Esophagus (tissue), 2 donors: ENCODE results near the gene B4GALT2. TPM values are rescaled to one million over a fixed set of nuclear protein-coding genes. Genes with fewer than 3 reads are reported as not detected.

Experiments used
- H3K27ac ChIP-seq, 2 donors: one replicate each; pipeline ENCODE4 v1.5.1; 2013; ENCODE audit warnings: low read depth in 2 of 2, mild to moderate bottlenecking in 2 of 2, inconsistent platforms in 1 of 2, low read length in 1 of 2, moderate library complexity in 1 of 2
- H3K27me3 ChIP-seq, 2 donors: one replicate each; pipeline ENCODE4 v1.6.1; 2013; ENCODE audit warnings: low read length in 2 of 2, control low read depth in 1 of 2, mild to moderate bottlenecking in 1 of 2; ENCODE audit not compliant: insufficient read depth in 2 of 2, control insufficient read depth in 1 of 2
- H3K36me3 ChIP-seq, 2 donors: one replicate each; pipeline ENCODE4 v1.6.1; 2013; ENCODE audit warnings: low read length in 1 of 2; ENCODE audit not compliant: control insufficient read depth in 2 of 2, insufficient read depth in 2 of 2
- H3K4me1 ChIP-seq, 2 donors: one replicate each; pipeline ENCODE4 v1.6.1; 2013; ENCODE audit warnings: low read length in 1 of 2; ENCODE audit not compliant: control insufficient read depth in 2 of 2, insufficient read depth in 2 of 2
- H3K4me3 ChIP-seq, 2 donors: one replicate each; pipeline ENCODE4 v1.5.1; 2013; ENCODE audit warnings: low read length in 2 of 2, mild to moderate bottlenecking in 2 of 2, low read depth in 1 of 2, moderate library complexity in 1 of 2
- H3K9me3 ChIP-seq, 2 donors: one replicate each; pipeline ENCODE4 v1.6.1; 2013; ENCODE audit warnings: mild to moderate bottlenecking in 2 of 2, low read depth in 1 of 2, low read length in 1 of 2, moderate library complexity in 1 of 2; ENCODE audit not compliant: control insufficient read depth in 2 of 2, insufficient read depth in 1 of 2
- WGBS, 2 donors: extraction: QIAGEN DNeasy Blood & Tissue Kit; methylation state at CpG; one replicate each; pipeline ENCODE4 v1.1.7; 2013; 5-methylcytosine and 5-hydroxymethylcytosine counted together
- polyA plus RNA-seq, 2 donors: library from polyadenylated mRNA; stranded (reverse); fragments of 200-250 nt; gene quantifications; one replicate each; pipeline ENCODE4 v1.2.3, GENCODE V29; 2013
- donor health status: healthy with polysubstance abuse.
- donor health status: Bipolar disorder and iron deficiency.

Gene B4GALT2
- polyA plus RNA-seq, 2 donors = 22.7 to 30.6 TPM

DNA sequence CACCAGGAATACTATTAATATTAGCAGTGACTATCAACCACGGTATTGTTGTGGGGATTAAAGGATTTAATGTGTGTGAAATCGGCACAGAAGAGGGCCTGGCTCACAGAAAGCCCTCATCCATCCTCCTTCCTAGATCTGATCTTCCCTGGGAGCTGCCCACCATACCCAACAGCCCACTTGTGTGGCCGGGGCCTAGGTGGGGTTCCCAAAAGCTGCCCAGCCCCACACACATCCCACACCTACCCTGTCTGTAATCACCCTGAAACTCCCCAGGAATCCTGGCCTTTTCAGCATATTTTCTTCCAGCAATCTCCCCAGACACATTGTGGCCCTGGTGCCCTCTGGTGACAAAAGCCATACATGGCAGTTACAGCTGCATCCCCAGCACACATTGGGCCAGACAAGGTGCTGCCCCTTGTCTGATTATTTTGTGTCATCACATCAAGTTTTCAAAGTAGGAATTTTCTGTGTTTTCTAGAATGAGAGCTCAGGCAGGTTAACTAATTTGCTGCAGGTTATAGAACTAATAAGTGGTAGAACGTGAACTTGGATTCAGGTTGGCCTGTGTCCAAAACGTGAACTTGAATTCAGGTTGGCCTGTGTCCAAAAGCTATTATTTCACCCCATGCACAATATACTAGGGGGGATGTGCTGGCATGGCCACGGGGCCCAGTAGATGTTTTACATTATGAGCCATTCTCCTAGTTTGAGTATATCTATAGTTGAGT lies 57.6 kb downstream of the B4GALT2 start:
- no peaks in the 10 kb centered on the region for H3K9me3 ChIP-seq
- no peaks in the 10 kb centered on the region for H3K27me3 ChIP-seq
- WGBS, 2 donors = 7 to 9% methylated on average over 6 of the region's 6 CpGs
- peaks cover 3 to 17% of the 10 kb centered on the region in 2 donors for H3K4me1 ChIP-seq
- no peak overlapping the region for H3K4me3 ChIP-seq
- peak overlapping the region; percentile 11 to 65 for H3K27ac ChIP-seq
- no peaks in the 10 kb centered on the region for H3K36me3 ChIP-seq

DNA sequence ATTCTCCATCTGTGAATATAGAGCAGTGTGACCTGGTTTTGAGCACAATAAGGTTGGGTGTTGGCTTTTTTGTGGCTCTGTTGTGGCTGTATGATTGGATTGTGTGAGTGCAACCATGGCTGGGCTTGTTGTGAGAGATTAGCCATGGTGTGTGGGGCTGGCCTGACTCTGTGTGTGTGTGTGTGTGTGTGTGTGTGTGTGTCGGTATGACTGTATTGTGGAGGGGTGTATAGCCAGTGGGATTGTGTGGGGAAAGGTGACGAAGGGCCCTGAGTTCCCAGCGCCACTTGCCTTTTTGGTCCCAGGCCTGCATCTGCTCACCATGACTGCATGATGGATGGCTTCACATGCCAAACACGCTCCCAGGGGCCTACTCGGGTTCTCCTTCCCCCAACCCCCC lies 58.1 kb downstream of the B4GALT2 start:
- WGBS, 2 donors = 67 to 69% methylated on average over 5 of the region's 5 CpGs
- peaks cover 3 to 11% of the 10 kb centered on the region in 2 donors for H3K4me1 ChIP-seq
- H3K27ac ChIP-seq = peak overlapping the region in 1 of 2 donors; percentile 8
- no peak overlapping the region for H3K4me3 ChIP-seq
- no peaks in the 10 kb centered on the region for H3K9me3 ChIP-seq
- no peaks in the 10 kb centered on the region for H3K27me3 ChIP-seq
- H3K36me3 ChIP-seq = no peaks in the 10 kb centered on the region

DNA sequence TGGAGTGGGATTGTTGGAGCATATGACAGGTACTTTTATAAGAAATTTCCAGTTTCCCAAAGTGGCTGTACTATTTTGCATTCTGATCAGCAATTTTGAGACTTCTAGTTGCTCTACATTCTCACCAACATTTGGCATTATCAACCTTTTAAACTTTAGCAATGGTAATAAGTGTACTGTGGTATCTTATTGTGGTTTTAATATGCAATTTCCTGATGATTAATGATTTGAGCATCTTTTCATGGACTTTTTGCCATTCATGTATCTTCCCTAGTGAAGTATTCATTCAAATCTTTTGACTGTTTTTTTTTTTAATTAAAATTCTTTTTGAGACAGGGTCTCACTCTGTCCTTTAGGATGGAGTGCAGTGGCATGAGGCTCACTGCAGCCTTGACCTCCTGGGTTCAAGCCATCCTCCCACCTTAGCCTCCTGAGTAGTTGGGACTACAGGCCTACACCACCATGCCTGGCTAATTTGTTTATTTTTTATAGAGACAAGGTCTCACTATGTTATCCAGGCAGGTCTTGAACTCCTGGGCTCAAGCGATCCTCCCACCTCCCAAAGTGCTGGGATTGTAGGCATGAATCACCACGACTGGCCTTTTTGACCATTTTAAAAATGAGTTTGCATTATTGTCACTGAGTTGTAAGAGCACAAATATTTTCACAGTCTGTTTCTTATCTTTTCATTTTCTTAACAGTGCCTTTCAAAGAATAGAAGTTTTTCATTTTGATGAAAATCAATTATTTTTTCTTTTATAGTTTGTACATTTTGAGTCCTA lies 60.1 kb downstream of the B4GALT2 start:
- Histone ChIP-seq H3K4me1 (peaks cover 3 to 10% of the 10 kb centered on the region in 2 donors), H3K4me3 (no peak overlapping the region), H3K36me3 (no peaks in the 10 kb centered on the region), H3K27ac (no peak overlapping the region), H3K9me3 (no peaks in the 10 kb centered on the region), H3K27me3 (no peaks in the 10 kb centered on the region)
- WGBS, 2 donors = 82 to 87% methylated on average over 2 of the region's 2 CpGs

DNA sequence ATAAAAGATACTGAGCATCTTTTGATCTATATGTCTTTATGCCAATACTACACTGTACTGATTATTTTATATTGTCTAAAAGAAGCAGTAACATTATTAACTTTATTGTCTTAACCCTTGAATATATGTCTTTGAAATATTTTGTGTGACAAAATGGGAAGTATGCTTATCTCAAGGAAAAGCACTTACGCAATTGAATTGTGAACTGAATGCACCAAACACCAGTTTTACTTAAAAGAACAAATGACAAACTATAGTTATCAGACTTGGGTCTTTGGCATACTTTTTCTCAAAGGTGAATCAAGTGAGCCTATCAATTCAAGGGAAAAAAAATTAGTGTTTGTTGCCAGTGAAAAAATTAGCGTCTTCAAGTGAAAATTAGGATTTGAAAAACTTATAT lies 61.4 kb downstream of the B4GALT2 start:
- H3K9me3 ChIP-seq = no peaks in the 10 kb centered on the region
- H3K27ac ChIP-seq = no peak overlapping the region
- 88 to 91% methylated on average over 2 of the region's 2 CpGs for WGBS, 2 donors
- H3K36me3 ChIP-seq = no peaks in the 10 kb centered on the region
- peaks cover 0 to 6% of the 10 kb centered on the region in 2 donors for H3K4me1 ChIP-seq
- no peaks in the 10 kb centered on the region for H3K27me3 ChIP-seq
- H3K4me3 ChIP-seq = no peak overlapping the region

Other genes starting within 250 kb of the B4GALT2 start
- gene ARTN, start 45.4 kb upstream of the B4GALT2 start, polyA plus RNA-seq = 1 to 10 TPM; 1.8 to 2.6 TPM
- 10 to 100 TPM; 18.1 to 22.1 TPM for gene IPO13, start 32.3 kb upstream of the B4GALT2 start, polyA plus RNA-seq
- 10 to 100 TPM; 14.2 to 17.9 TPM for gene DPH2, start 9.2 kb upstream of the B4GALT2 start, polyA plus RNA-seq
- 100 to 1,000 TPM in 1 of 2 donors, 10 to 100 TPM in 1; 66.1 to 124 TPM for gene ATP6V0B, start 4.2 kb upstream of the B4GALT2 start, polyA plus RNA-seq
- 1 to 10 TPM; 4.0 to 7.5 TPM for gene CCDC24, start 12.4 kb downstream of the B4GALT2 start, polyA plus RNA-seq
- 10 to 100 TPM; 13.8 to 22.8 TPM for gene SLC6A9, start 52.3 kb downstream of the B4GALT2 start, polyA plus RNA-seq
- under 1 TPM; 0.02 to 0.14 TPM for gene KLF17, start 139.6 kb downstream of the B4GALT2 start, polyA plus RNA-seq
- not detected for gene KLF18, start 162.4 kb downstream of the B4GALT2 start, polyA plus RNA-seq
- 10 to 100 TPM; 21.8 to 27.8 TPM for gene DMAP1, start 234.3 kb downstream of the B4GALT2 start, polyA plus RNA-seq